HepG2 (cell line): Measurements from ENCODE around the gene EPHA10. TPM values are rescaled to one million over a fixed set of nuclear protein-coding genes. Genes with fewer than 3 reads are reported as not detected.

Source experiments
- CBFB ChIP-seq: sonication (generic); formaldehyde crosslinking; IDR thresholded peaks from 2 replicates; pipeline ENCODE4 v1.4.0; 2020; ENCODE audit warnings: missing genetic modification reagents
- CCDC6 ChIP-seq: sonication (generic); formaldehyde crosslinking; IDR thresholded peaks from 2 replicates; pipeline ENCODE4 v1.8.1; 2022; ENCODE audit warnings: mild to moderate bottlenecking, missing genetic modification reagents, moderate library complexity
- DPF2 ChIP-seq: sonication (generic); formaldehyde crosslinking; IDR thresholded peaks from 2 replicates; pipeline ENCODE4 v1.4.0; 2020; ENCODE audit warnings: mild to moderate bottlenecking, low read depth, missing genetic modification reagents, borderline replicate concordance
- HMG20B ChIP-seq: conservative IDR thresholded peaks from 2 replicates; pipeline ENCODE4 v1.6.1; 2016; ENCODE audit warnings: missing genetic modification reagents, missing compliant biosample characterization
- MAZ ChIP-seq, 2 experiments: sonication (generic) in 1 of 2; formaldehyde crosslinking in 1 of 2; IDR thresholded peaks; 2 replicates each; pipeline versions ENCODE4 v1.5.0 to v1.6.1; 2012 to 2020; ENCODE audit warnings: low read depth in 2 of 2, mild to moderate bottlenecking in 2 of 2, borderline replicate concordance in 1 of 2, improper control_type of control experiment in 1 of 2, low read length in 1 of 2, missing genetic modification reagents in 1 of 2, moderate library complexity in 1 of 2
- NONO ChIP-seq, 2 experiments: fragments of 450-650 bp in 1 of 2; sonication (generic) in 1 of 2; formaldehyde crosslinking in 1 of 2; IDR thresholded peaks in 1 of 2; conservative IDR thresholded peaks in 1 of 2; 2 replicates each; pipeline versions ENCODE4 v1.6.1 to v1.8.0; 2017 to 2022; ENCODE audit warnings: mild to moderate bottlenecking in 1 of 2, missing genetic modification reagents in 1 of 2, moderate library complexity in 1 of 2
- PATZ1 ChIP-seq: sonication (generic); formaldehyde crosslinking; IDR thresholded peaks from 2 replicates; pipeline ENCODE4 v1.4.0; 2020; ENCODE audit warnings: missing genetic modification reagents
- PHF21A ChIP-seq: sonication (generic); formaldehyde crosslinking; IDR thresholded peaks from 2 replicates; pipeline ENCODE4 v1.5.0; 2020; ENCODE audit warnings: mild to moderate bottlenecking, missing genetic modification reagents
- PLSCR1 ChIP-seq: sonication (generic); formaldehyde crosslinking; IDR thresholded peaks from 2 replicates; pipeline ENCODE4 v1.5.0; 2020; ENCODE audit warnings: missing genetic modification reagents, mild to moderate bottlenecking, borderline replicate concordance
- SAP130 ChIP-seq: IDR thresholded peaks from 2 replicates; pipeline ENCODE4 v1.6.1; 2016; ENCODE audit warnings: low read depth
- SNAPC2 ChIP-seq: sonication (generic); formaldehyde crosslinking; IDR thresholded peaks from 2 replicates; pipeline ENCODE4 v1.8.1; 2022; ENCODE audit warnings: mild to moderate bottlenecking, missing genetic modification reagents
- SPEN ChIP-seq: sonication (generic); formaldehyde crosslinking; IDR thresholded peaks from 2 replicates; pipeline ENCODE4 v1.5.1; 2020; ENCODE audit warnings: low read depth, mild to moderate bottlenecking, missing genetic modification reagents
- TFE3 ChIP-seq: IDR thresholded peaks from 2 replicates; pipeline ENCODE4 v1.6.1; 2016
- ZBTB14 ChIP-seq: sonication (generic); formaldehyde crosslinking; IDR thresholded peaks from 2 replicates; pipeline ENCODE4 v1.4.0; 2020; ENCODE audit warnings: missing genetic modification reagents
- ZNF574 ChIP-seq: sonication (generic); formaldehyde crosslinking; IDR thresholded peaks from 2 replicates; pipeline ENCODE4 v1.4.0; 2020; ENCODE audit warnings: missing genetic modification reagents
- polyA plus RNA-seq, 8 experiments: library from polyadenylated mRNA; depleted of rRNA in 3 of 8; stranded (reverse) in 7 of 8; unstranded in 1 of 8; fragments of >200 nt; fragmentation: Illumina TruSeq in 4 of 8; extraction: Trizol in 4 of 8; gene quantifications; 2 replicates each; pipeline versions ENCODE4 v1.2.1 to v1.2.3, GENCODE V29; 2011 to 2016; ENCODE audit warnings: low read depth in 4 of 8, missing spikeins in 1 of 8, mixed read lengths in 1 of 8; ENCODE audit not compliant: insufficient read depth in 1 of 8
- total RNA-seq, 5 experiments: library from RNA; depleted of rRNA; stranded (reverse); fragments of >200 nt; fragmentation: Illumina TruSeq; extraction: Trizol; gene quantifications; 2 replicates each; pipeline ENCODE4 v1.2.3, GENCODE V29; 2016; ENCODE audit warnings: low read depth in 1 of 5

EPHA10 gene
- total and polyA plus RNA-seq, 2 of the 13 experiments (the other 11 are each of a cell fraction or from before 2014, with no cell fraction given), result 0.11 to 0.58 TPM

- TF ChIP-seq PHF21A (CRISPR knock-in tag) (peak; percentile 99), MAZ (IDR thresholded peaks at IDR 0.05; ENCODE audit: borderline replicate concordance, low read depth, low read length) (no peak), MAZ (CRISPR knock-in tag; IDR thresholded peaks at IDR 0.05; ENCODE audit: low read depth) (peak; percentile 59; the same call in 1 of the 2 replicates), SNAPC2 (CRISPR knock-in tag) (0 out of 2 replicates have a peak, but pooled peaks have one; percentile 17), HMG20B (CRISPR knock-in tag) (peak; percentile 88), ZNF574 (CRISPR knock-in tag) (peak; percentile 42; the same call in 1 of the 2 replicates), PATZ1 (CRISPR knock-in tag) (peak; percentile 89), CBFB (CRISPR knock-in tag) (0 out of 2 replicates have a peak, but pooled peaks have one; percentile 33), DPF2 (CRISPR knock-in tag) (0 out of 2 replicates have a peak, but pooled peaks have one; percentile 39), PLSCR1 (CRISPR knock-in tag) (no peak), NONO (IDR thresholded peaks at IDR 0.05) (no peak), NONO (CRISPR knock-in tag; conservative IDR thresholded peaks at IDR 0.05) (no peak), CCDC6 (CRISPR knock-in tag) (no peak), ZBTB14 (no peak), SAP130 (CRISPR knock-in tag) (peak; percentile 68; the same call in 1 of the 2 replicates), SPEN (CRISPR knock-in tag) (0 out of 2 replicates have a peak, but pooled peaks have one; percentile 64), TFE3 (CRISPR knock-in tag) (peak; percentile 55)
These were observed 41.4 kb downstream of the EPHA10 start (continued) for GRCh38 chr1:37723390-37724078.
